SK-N-SH treated with all-trans-retinoic acid at 6 μM for 48 hours (cell line): Measurements from ENCODE around the gene NHEJ1.

Source experiments
- ARNTL ChIP-seq: fragments of 450-650 bp; formaldehyde crosslinking; IDR thresholded peaks from 2 replicates; pipeline ENCODE4 v1.5.0; 2020; ENCODE audit warnings: low read depth, mild to moderate bottlenecking, moderate library complexity, borderline replicate concordance
- OSR1 ChIP-seq: fragments of 250-450 bp; sonication (Bioruptor Pico); IDR thresholded peaks from 2 replicates; pipeline ENCODE4 v1.8.0; 2022; ENCODE audit warnings: moderate library complexity, mild to moderate bottlenecking, inconsistent platforms
- PPARA ChIP-seq: fragments of 250-450 bp; sonication (Bioruptor Pico); IDR thresholded peaks from 2 replicates; pipeline ENCODE4 v1.5.0; 2020; ENCODE audit warnings: mild to moderate bottlenecking, borderline replicate concordance
- TOX ChIP-seq: fragments of 250-450 bp; sonication (Bioruptor Pico); IDR thresholded peaks from 2 replicates; pipeline ENCODE4 v1.8.0; 2021; ENCODE audit warnings: mild to moderate bottlenecking, moderate library complexity, borderline replicate concordance
- ZC3H10 ChIP-seq: fragments of 250-450 bp; sonication (Bioruptor Pico); IDR thresholded peaks from 2 replicates; pipeline ENCODE4 v1.5.1; 2021; ENCODE audit warnings: mild to moderate bottlenecking, moderate library complexity
- ZNF565 ChIP-seq: fragments of 450-650 bp; formaldehyde crosslinking; conservative IDR thresholded peaks from 2 replicates; pipeline ENCODE4 v1.5.0; 2020; ENCODE audit warnings: low read depth, mild to moderate bottlenecking, moderate library complexity
- ZNF70 ChIP-seq: fragments of 450-650 bp; formaldehyde crosslinking; IDR thresholded peaks from 2 replicates; pipeline ENCODE4 v1.5.0; 2020; ENCODE audit warnings: mild to moderate bottlenecking, moderate library complexity
- TF ChIP-seq, protein P1 (sequence below): fragments of 250-450 bp; sonication (Bioruptor Pico); IDR thresholded peaks from 2 replicates; pipeline ENCODE4 v1.8.0; 2021; ENCODE audit warnings: low read depth, mild to moderate bottlenecking, moderate library complexity, borderline replicate concordance
- TF ChIP-seq, protein P2 (sequence below): fragments of 250-450 bp; sonication (Bioruptor Pico); IDR thresholded peaks from 2 replicates; pipeline ENCODE4 v1.8.0; 2020; ENCODE audit warnings: mild to moderate bottlenecking, moderate library complexity, borderline replicate concordance

DNA sequence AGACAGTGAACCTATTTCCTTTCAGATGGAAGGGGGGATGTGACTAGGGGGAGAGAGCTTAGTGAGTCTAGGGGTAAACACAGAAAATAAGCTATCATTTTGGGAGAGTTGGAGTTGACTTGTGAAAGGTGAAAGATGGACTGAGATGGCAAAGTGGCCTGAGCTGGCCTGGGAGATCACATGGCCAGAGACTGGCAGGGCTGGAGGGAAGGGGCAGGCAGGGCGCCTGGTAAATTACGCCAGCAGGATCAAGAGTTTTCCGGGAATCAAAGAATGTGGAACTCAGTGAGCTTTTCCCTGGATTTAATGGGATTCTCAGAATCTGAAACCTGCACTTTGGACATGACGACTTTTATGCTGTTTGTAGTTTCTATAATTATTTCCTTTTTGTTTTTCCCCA lies 118.5 kb downstream of the NHEJ1 start:
- no peak for TF ChIP-seq TOX (CRISPR knock-in tag)
- TF ChIP-seq ZC3H10 (CRISPR knock-in tag): no peak
- TF ChIP-seq ARNTL: no peak
- TF ChIP-seq OSR1: no peak
- TF ChIP-seq ZNF565 (CRISPR knock-in tag): no peak
- no peak for TF ChIP-seq ZNF70 (CRISPR knock-in tag)
- TF ChIP-seq, protein P1, sequence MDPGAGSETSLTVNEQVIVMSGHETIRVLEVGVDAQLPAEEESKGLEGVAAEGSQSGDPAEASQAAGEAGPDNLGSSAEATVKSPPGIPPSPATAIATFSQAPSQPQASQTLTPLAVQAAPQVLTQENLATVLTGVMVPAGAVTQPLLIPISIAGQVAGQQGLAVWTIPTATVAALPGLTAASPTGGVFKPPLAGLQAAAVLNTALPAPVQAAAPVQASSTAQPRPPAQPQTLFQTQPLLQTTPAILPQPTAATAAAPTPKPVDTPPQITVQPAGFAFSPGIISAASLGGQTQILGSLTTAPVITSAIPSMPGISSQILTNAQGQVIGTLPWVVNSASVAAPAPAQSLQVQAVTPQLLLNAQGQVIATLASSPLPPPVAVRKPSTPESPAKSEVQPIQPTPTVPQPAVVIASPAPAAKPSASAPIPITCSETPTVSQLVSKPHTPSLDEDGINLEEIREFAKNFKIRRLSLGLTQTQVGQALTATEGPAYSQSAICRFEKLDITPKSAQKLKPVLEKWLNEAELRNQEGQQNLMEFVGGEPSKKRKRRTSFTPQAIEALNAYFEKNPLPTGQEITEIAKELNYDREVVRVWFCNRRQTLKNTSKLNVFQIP: no peak
- no peak for TF ChIP-seq PPARA (CRISPR knock-in tag)
- TF ChIP-seq, protein P2, sequence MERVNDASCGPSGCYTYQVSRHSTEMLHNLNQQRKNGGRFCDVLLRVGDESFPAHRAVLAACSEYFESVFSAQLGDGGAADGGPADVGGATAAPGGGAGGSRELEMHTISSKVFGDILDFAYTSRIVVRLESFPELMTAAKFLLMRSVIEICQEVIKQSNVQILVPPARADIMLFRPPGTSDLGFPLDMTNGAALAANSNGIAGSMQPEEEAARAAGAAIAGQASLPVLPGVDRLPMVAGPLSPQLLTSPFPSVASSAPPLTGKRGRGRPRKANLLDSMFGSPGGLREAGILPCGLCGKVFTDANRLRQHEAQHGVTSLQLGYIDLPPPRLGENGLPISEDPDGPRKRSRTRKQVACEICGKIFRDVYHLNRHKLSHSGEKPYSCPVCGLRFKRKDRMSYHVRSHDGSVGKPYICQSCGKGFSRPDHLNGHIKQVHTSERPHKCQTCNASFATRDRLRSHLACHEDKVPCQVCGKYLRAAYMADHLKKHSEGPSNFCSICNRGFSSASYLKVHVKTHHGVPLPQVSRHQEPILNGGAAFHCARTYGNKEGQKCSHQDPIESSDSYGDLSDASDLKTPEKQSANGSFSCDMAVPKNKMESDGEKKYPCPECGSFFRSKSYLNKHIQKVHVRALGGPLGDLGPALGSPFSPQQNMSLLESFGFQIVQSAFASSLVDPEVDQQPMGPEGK: no peak
